Epidermal melanocyte (primary cell): ENCODE data around the gene RNF187.

Source experiments
- DNase-seq: peaks from one replicate; pipeline ENCODE4 v3.0.0; 2011; ENCODE audit warnings: low spot score; ENCODE audit not compliant: insufficient read length

RNF187 gene

DNA sequence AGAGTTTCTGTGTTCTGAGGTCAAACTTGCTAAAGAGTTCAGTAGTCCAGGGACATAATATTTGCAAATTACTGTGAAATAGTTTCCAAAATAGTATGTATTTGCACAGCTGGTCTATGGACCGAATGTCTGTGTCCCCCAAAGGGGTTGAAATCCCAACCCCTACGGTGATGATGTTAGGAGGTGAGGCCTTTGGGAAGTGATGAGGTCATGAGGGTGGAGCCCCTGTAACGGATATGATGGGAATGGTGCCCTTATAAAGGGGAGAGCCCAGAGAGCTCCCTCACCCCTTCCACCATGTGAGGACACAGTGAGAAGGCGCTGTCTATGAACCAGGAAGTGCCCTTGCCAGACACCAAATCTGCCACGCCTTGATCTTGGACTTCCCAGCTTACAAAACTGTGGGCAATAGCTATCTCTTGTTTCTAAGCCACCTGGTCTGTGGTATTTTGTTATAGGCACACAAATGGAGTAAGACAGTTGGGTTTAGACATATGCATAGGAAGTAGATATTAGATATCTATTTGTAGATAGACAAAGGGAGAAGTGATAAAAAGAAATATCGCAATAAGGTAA is 21.7 kb downstream of the RNF187 start:
- no peak for DNase-seq

GRCh38 chr1:228510101-228510802 is 23.1 kb downstream of the RNF187 start:
- DNase-seq, result no peak

DNA sequence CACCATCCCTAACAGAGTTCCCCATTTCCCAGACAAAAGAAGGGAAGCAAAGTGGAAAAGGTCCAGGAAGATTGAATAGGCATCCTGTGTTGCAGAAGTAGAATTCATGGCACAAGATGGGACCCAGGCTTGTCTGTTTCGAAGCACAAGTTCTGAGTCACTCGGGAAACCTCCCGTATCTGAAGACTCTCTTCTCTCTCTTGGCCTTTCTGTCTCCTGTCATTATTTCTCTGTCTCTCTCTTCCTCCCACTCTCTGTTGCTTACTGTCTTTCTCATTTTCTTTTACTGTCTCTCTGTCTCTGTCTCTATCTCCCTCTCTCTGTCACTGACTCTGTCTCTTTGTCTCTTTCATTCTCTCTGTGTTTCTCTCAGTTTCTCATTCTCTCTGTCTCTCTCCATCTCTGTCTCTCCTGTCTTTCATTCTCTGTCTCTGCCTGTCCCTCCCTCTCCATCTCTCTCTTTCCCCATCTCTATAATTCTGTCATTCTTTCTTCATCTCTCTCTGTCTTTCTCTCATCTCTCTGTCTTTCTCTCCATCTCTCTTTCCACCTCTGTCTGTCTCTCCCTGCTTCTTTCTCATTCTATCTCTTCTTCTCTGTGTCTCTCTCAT is 23.7 kb downstream of the RNF187 start:
- no peak for DNase-seq

GRCh38 chr1:228511546-228512445 is 24.6 kb downstream of the RNF187 start:
- DNase-seq, result no peak

DNA sequence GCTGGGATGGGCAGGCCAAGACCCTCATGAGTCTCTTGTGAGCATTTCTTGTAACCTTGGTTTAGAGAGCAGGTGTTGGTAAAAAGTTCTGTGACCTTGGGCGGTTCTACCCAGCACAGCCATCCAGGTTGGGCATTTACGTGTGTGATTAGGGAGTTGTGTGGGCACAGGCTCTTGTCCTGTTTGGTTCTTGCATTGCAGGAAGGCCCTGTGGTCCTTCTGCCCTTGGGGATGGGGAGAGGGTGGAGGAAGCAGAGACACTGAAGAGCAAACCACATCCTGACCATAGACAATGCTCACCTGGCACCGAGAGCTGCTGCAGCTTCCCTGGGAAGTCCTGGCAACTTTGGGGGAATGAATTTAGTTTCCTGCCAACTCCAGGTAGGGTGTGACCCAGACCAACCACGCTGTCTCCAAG is 25.6 kb downstream of the RNF187 start:
- no peak for DNase-seq

- DNase-seq, result no peak
Measured at GRCh38 chr1:228513236-228513900, 26.2 kb downstream of the RNF187 start.

DNA sequence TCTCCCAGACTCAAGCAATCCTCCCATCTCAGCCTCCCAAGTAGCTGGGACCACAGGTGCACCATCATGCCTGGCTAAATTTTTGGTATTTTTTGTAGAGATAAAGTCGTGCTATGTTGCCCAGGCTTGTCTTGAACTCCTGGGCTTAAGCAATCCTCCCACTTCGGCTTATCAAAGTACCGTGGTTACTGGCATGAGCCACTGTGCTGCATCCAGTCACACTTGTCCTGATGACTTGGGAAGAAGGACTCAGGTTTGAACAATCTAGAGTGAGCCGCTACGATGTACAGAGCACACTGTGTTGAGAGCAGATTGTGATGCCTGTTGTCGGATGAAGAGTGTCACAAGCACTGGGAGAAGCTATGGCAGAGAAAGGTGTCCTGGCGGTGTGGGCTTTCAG is 27.2 kb downstream of the RNF187 start:
- DNase-seq, result no peak

GRCh38 chr1:228515200-228515834 is 28.1 kb downstream of the RNF187 start:
- DNase-seq, result peak; percentile 85

DNA sequence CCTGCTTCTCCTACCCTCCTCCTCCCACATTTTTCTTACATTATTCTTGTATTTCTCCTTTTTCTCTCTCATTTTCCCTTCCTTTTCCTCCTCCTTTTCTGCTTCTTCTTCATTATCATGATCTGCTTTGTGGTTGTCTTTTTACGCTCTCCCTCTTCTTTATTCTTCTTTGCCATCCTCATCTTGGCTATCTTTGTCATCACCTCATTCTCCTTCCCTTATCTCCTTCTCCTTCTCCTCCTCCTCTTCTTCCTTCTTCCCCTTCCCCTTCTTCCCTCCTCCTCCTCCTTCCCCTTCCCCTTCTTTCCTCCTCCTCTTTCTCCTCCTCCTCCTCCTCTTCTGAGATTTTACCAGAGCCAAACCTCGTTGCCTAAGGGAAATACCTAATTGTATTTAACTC is 30.5 kb downstream of the RNF187 start:
- DNase-seq, result no peak

DNA sequence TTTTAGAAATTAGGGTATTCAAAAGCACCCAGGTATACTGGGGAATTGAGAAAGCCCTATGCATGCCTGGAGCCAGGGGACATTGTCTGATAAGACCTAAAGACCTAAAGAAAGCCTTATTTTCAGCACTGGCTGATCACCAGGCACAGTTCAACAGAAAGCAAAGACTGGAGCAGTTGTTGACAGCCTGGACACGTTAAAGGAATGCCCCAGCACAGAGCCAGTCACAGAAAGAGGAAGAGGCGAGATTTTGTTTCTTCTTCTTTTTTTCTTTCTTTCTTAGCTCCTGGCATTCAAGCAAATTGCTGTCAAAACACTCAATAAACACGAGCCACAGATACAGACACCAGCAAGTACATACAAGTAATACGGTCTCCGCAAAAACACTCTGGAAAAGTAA is 40.4 kb downstream of the RNF187 start:
- no peak for DNase-seq

GRCh38 chr1:228528612-228529011 is 41.4 kb downstream of the RNF187 start:
- DNase-seq, result no peak

DNA sequence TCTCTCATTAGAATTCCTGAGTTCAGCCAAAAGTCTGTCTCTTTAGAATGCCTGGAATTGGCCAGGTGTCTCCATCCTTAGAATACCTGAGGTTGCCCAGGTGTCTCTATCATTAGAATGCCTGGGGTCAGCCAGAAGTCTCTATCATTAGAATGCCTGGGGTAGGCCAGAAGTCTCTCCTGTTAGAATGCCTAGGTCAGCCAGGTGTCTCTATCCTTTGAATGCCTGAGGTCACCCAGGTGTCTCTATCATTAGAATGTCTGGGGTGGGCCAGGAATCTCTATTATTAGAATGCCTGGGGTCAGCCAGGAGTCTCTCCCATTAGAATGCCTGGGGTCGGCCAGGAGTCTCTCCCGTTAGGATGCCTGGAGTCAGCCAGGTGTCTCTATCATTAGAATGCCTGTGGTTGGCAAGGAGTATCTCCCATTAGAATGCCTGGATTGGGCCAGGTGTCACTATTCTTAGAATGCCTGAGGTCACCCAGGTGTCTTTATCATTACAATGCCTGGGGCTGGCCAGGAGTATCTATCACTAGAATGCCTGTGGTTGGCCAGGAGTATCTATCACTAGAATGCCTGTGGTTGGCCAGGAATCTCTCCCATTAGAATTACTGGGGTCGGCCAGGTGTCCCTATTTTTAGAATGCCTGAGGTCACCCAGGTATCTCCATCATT is 43.0 kb downstream of the RNF187 start:
- DNase-seq, result no peak

GRCh38 chr1:228530951-228531731 is 44.0 kb downstream of the RNF187 start:
- no peak for DNase-seq

- no peak for DNase-seq
Measured at GRCh38 chr1:228538831-228539230, 51.6 kb downstream of the RNF187 start.

DNA sequence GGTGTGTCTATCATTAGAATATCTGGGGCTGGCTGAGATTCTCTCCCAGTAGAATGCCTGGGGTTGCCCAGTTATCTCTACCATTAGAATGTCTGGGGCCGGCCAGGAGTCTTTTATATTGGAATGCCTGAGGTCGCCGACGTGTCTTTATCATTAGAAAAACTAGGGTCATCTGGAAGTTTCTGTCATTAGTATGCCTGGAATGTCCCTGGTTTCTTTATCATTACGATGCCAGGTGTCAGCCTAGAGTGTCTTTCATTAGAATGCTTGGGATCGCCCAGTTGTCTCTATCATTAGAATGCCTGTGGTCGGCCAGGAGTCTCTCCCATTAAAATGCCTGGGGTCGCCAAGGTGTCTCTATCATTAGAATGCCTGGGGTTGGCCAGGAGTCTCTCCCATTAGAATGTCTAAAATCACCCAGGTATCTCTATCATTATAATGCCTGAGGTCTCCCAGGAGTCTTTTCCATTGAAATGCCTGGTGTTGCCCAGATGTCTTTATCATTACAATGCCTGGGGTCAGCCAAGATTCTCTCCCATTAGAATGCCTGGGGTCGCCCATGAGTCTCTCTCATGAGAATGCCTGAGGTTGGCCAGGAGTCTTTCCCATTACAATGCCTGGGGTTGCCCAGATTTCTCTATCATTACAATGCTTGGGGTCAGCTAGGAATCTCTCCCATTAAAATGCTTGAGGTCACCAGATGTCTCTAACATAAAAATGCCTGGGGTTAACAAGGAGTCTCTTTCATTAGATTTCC is 53.2 kb downstream of the RNF187 start:
- no peak for DNase-seq

DNA sequence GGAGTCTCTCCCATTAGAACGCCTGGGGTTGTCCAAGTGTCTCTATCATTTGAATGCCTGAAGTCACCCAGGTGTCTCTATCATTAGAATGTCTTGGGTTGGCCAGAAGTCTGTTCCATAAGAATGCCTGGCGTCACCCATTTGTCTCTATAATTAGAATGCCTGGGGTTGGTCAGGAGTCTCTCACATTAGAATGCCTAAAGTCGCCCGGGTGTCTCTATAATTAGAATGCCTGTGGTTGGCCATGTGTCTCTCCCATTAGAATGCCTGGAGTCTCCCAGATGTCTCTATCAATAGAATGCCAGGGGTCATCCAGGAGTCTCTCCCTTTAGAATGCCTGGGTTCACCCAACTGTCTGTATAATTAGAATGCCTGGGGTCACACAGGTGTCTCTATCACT is 54.5 kb downstream of the RNF187 start:
- DNase-seq, result no peak

DNA sequence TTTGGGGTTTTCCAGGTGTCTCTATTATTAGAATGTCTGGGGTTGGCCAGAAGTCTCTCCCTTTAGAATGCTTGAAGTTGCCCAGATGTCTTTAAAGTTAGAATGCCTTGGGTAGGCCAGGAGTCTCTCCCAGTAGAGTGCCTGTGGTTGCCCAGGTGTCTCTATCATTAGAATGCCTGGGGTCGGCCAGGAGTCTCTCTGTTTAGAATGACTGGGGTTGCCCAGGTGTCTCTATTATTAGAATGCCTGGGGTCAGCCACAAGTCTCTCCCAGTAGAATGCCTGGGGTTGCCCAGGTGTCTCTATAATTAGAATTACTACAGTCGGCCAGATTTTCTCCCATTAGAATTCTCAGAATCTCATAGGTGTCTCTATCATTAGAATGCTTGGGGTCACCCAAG is 55.2 kb downstream of the RNF187 start:
- no peak for DNase-seq

- no peak for DNase-seq
Measured at GRCh38 chr1:228542981-228543380, 55.8 kb downstream of the RNF187 start.

DNA sequence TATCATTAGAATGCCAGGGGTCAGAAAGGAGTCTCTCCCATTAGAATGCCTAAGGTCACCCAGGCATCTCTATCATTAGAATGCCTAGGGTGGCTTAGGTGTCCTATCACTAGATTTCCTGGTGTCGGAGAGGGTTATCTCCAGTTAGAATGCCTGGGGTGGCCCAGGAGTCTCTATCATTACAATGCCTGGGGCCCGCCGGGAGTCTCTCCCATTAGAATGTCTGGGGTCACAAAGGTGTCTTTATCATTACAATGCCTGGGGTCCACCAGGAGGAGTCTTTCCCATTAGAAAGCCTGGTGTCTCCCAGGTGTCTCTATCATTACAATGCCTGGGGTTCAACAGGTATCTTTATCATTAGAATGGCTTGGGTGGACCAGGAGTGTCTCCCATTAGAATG is 56.2 kb downstream of the RNF187 start:
- no peak for DNase-seq
